ENCODE results near the gene PRR29. TPM values are rescaled to one million over a fixed set of nuclear protein-coding genes. Genes with fewer than 3 reads are reported as not detected.
"Not testable (repeated sequence)": the region's sequence is repeated elsewhere in the genome, so short reads cannot be mapped to it uniquely, and the experiment has no call there.

Gene PRR29
- total RNA-seq, 1 donor from 2014 or later, result 0.60 TPM

DNA sequence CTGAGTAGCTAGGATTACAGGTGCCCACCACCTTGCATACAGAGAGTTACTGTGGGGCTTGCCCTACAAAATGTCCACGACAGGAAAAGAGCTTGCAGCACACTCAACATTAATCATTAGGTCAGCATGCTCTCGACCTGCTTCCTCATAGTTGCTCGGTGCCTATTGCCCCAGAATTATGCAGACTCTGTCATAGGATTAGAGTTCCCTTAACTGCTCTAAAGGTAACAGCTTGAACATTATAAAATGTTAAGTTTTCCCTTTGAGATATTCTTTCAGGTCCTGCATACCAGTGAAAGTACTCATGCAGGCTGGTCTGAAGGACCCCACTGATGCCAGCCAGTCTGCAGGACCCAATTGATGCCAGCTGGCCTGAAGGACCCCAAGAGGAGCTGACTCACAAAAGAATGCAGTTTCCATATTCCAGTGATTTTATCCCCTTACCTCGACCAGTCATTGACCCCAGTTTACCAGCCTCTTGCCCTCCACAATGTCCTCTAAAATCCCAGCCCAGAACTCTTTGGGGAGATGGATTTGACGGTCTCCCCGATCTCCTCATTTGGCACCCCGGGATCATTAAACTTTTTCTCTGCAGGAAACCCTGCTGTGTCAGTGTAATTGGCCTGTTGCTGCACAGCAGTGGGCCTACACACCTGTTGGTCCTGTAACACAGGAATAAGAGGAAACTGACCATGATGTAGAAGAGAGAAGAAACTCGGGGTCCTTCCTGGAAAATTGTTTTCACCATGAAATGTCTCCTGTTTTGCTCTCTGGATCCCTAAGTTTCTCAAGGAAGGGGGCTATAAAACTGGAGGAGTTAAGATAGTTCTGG, 11.6 kb downstream of the PRR29 start:
- peak; percentile 54 to 58 for DNase-seq (ENCODE audit: low read depth in 2 of 2)

DNA sequence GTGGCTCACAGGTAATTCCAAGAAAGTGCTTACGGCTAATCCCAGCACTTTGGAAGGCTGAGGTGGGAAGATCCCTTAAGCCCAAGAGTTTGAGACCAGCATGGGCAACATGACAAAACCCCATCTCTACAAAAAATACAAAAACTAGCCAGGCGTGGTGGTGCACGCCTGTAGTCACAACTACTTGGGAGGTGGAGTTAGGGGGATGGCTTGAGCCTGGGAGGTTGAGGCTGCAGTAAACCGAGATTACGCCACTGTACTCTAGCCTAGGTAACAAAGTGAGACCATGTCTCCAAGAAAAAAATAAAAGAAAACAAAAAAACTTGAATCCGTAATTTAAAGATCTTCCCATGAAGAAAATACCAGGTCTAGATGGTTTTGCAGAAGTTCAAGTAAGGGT, 17.3 kb downstream of the PRR29 start:
- no peak for DNase-seq (ENCODE audit: low read depth in 2 of 2)

DNA sequence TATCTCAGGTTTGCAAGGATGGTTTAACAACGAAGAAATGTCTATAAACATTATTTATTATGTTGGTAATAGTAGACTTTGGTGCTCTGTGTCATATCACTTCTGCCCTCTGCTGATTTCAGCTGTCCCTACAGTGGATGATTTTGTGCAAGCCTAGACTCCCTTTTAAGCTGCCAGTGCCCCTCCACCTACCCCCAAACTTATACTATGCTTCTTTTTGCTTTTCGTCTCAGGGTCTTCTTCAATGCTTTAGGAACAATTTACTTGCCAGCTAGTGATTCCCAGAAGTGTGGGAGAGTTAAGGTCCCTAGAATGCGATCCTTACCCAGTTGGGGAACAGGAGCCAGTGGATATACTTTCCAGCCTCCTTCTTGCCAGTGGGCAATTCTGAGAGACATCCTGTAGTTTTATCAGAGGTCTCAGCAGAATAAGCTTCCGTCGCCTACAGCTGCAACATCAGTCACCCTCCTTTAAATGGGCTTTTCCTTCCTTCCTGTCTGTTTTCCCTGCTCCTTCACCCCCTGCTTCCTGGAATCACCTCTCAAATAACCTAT, 18.2 kb downstream of the PRR29 start:
- DNase-seq (ENCODE audit: low read depth in 2 of 2), result peak; percentile 58

DNA sequence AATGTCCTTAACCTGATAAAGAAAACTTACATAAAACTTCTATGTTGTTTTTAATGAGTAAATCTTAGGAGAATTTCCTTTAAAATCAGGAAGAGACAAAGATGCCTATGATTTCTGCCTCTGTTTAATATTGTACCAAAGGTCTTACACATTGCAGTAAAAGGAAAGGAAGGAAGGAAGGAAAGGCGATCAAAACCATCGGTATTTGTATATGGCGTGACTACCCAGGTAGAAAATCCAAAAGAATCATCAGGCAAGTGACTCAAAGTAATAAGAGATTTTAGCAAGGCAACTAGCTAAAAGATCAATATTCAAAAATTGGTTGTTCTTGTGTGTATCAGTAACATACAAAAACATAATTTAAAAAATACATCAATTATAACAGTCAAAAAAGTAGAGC, 18.8 kb downstream of the PRR29 start:
- DNase-seq (ENCODE audit: low read depth in 2 of 2), result peak; percentile 50 to 60

- no peak for DNase-seq (ENCODE audit: low read depth in 2 of 2)
Measured at GRCh38 chr17:64017381-64017980, 19.3 kb downstream of the PRR29 start.

DNA sequence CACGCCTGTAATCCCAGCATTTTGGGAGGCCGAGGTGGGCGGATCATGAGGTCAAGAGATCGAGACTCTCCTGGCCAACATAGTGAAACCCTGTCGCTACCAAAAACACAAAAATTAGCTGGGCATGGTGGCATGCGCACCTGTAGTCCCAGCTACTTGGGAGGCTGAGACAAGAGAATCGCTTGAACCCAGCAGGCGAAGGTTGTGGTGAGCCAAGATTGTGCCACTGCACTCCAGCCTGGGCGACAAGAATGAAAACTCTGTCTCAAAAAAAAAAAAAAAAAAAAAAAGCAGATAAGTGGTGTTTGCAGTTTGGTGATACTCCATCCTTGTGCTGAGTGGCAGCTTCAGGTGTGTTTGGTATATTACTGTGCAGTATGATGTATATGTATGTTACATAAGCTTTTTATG, 21.4 kb downstream of the PRR29 start:
- not testable (repeated sequence) for DNase-seq (ENCODE audit: low read depth in 2 of 2)

DNA sequence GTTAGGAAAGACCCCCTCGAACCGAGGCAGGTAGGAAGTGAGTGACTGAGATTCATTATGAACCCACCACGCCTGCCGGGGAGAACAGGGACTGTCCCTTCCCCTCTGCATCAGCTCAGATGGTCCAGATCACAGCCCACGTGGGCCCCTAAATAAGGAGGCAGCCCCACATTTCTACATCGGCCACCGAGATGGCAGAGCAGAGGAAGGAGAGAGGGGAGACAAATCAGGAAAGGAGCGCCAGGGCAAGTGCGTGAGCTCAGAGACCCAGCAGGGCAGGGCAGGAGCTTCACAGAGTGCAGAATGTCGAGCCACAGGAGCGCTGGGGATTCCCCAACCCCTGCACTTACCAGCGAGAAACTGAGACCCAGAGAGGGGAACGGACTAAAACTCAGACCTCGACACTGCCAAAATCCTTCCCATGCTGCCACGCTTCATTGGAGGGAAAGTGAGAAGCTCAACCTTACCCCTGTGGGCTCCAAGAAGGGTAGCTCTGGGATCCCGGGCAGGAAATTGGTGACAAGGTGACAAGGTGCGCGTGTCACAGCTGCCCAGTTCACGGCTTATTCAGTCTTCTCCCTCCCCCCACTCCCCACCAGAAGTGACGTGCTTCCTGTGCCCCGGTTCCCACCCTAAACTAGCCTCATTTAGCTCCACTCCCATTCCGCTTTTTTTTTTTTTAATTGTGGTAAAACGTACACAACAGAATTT, 22.1 kb downstream of the PRR29 start, which contains the start of gene ICAM2:
Gene ICAM2, minus strand, starts transcription at position 578 of the 711 bp plus-strand sequence. CDS start 13,942 bp downstream, outside the sequence.
- peak; percentile 79 to 93 for DNase-seq (ENCODE audit: low read depth in 2 of 2)

- no peak for DNase-seq (ENCODE audit: low read depth in 2 of 2)
Measured at GRCh38 chr17:64022611-64023063, 24.5 kb downstream of the PRR29 start.

DNA sequence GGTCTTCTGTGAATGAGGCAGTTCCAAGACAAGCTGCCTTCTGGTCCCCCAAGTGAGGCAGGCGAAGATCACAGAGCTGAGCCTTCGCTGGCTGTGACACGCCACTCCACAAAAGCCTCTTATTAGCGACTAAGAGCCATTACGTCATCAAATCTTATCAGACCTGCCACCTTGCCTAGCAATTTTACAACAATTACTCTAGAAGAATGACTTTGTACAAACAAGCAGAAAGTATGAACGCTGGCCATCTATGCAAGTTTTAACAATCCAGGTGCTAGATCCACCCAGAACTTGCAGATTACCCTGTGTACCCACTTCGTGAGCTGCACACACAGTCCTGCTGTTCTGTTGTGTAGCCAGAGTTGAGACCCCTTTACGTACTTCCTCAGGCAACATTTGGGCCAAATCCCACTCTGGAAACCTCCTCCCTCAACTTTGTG, 26.1 kb downstream of the PRR29 start:
- DNase-seq (ENCODE audit: low read depth in 2 of 2), result peak in 1 of 2 donors; percentile 66

- no peak for DNase-seq (ENCODE audit: low read depth in 2 of 2)
Measured at GRCh38 chr17:64024781-64025731, 26.9 kb downstream of the PRR29 start.

DNA sequence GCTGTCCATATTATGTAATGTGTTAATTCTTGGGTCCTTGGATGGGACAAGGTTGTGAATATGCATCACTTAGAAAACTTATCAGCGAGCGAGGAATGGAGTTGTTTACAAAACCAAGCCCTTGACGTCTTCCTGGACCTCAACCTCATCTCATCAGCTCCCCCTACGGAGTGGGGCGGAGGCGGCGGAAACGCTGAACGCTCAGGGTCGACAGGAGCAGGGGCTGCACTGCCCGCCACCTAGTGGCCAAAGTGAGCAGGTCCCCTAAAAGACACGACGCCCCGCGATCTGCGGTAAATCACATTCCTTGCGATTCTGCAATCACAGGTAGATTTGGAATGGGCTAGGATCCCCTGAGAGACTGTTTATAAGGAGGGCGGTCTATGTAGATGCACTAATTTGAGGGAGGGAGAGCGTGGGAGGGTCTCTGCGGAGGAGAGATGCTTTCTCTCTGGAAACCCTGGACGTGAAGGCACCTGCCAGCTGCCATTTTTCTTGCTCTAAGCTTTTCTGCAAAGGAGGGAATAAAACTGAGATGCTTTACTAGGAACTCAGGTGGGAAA, 27.7 kb downstream of the PRR29 start:
- DNase-seq (ENCODE audit: low read depth in 2 of 2), result peak; percentile 81 to 82

- DNase-seq (ENCODE audit: low read depth in 2 of 2), result peak; percentile 78 to 79
Measured at GRCh38 chr17:64028874-64029464, 30.8 kb downstream of the PRR29 start.

DNA sequence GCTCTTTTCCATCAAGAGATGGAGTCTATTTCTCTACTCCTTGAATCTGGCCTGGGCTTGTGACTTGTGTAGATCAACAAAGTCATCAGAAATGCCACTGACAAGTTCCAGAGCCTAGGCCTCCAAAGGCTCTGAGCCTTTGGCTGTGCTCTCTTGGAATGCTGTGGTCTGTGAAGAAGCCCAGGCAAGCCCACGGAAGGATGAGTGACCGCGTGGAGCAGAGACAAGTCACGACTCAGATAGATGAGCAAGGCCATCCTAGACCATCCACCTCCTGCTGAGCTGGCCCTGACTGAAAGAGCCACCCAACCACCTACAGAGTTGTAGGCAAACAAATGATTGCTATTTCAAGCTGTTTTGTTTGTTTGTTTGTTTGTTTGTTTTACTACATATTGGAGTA, 33.9 kb downstream of the PRR29 start:
- no peak for DNase-seq (ENCODE audit: low read depth in 2 of 2)

GRCh38 chr17:64036198-64036922, 38.2 kb downstream of the PRR29 start:
- DNase-seq (ENCODE audit: low read depth in 2 of 2), result no peak

GRCh38 chr17:64037180-64037579, 39.0 kb downstream of the PRR29 start:
- DNase-seq (ENCODE audit: low read depth in 2 of 2), result no peak

DNA sequence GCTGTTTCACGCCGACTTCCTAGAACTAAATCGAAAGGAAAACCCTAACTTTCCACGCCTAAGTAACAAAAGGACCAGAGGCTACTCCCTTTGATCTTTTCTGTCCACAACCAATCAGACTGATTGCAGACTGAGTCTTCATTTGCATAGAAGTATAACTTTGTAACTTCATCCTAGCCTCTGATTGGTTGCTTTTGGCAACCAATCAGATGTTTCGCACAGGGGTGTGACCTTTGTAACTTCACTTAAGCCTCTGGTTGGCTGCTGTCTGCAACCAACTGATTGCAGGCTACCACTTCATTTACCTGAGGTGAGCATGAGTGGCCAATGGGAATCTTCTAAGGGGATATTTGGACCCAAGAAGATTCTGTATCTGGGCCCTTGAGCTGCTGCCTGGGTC, 39.7 kb downstream of the PRR29 start:
- DNase-seq (ENCODE audit: low read depth in 2 of 2), result no peak

GRCh38 chr17:64038331-64039105, 40.4 kb downstream of the PRR29 start:
- no peak for DNase-seq (ENCODE audit: low read depth in 2 of 2)

DNA sequence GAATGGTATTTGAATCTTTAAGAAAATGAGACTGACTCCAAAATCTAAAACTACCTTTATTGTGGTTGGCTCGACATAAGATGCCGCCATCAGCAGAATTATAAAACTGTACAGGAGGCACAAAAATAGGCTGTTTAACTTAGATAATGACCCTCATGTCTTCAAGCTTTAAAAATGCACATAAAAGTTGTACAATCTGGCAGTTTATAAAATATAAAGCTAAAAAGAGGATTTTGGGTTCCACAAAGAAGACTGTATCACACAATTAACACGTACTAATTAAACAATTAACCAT, 40.9 kb downstream of the PRR29 start:
- no peak for DNase-seq (ENCODE audit: low read depth in 2 of 2)

GRCh38 chr17:64040206-64040605, 42.1 kb downstream of the PRR29 start:
- DNase-seq (ENCODE audit: low read depth in 2 of 2), result no peak

Data from lung microvascular endothelial cell (primary cell).